Measurements from ENCODE around the gene KCNK1. TPM values are rescaled to one million over a fixed set of nuclear protein-coding genes. Genes with fewer than 3 reads are reported as not detected.
"Not testable (repeated sequence)": the region's sequence is repeated elsewhere in the genome, so short reads cannot be mapped to it uniquely, and the experiment has no call there.

Gene KCNK1
- total and polyA plus RNA-seq, 12 donors, result 0.83 to 9.7 (median 3.7) TPM

GRCh38 chr1:233609926-233610325, 4.0 kb upstream of the KCNK1 start:
- no peaks in the 10 kb centered on the region for H3K27me3 ChIP-seq
- WGBS, 4 donors, result 80 to 83% (median 82%) methylated on average over 4 of the region's 4 CpGs
- no peaks in the 10 kb centered on the region for H3K9me3 ChIP-seq (replicated peaks in 1 of 3)
- no peak for DNase-seq
- TF ChIP-seq POLR2A (IDR thresholded peaks at IDR 0.05), result no peak
- no peak for TF ChIP-seq CTCF (IDR thresholded peaks at IDR 0.05)
- no peak overlapping the region for H3K4me3 ChIP-seq
- intact Hi-C loops (cut with DNase I), result no loop called here
- H3K27ac ChIP-seq, result no peak overlapping the region
- no peaks in the 10 kb centered on the region for H3K36me3 ChIP-seq (replicated peaks in 1 of 2)
- H3K4me1 ChIP-seq (replicated peaks in 1 of 2), result peaks cover 0 to 5% of the 10 kb centered on the region in 2 donors

GRCh38 chr1:233610628-233611027, 3.3 kb upstream of the KCNK1 start:
- Histone ChIP-seq H3K36me3 (replicated peaks in 1 of 2) (no peaks in the 10 kb centered on the region), H3K9me3 (replicated peaks in 1 of 3) (no peaks in the 10 kb centered on the region), H3K4me1 (replicated peaks in 1 of 2) (peaks cover 0 to 5% of the 10 kb centered on the region in 2 donors), H3K27ac (no peak overlapping the region), H3K27me3 (no peaks in the 10 kb centered on the region), H3K4me3 (no peak overlapping the region)
- no peak for DNase-seq
- intact Hi-C loops (cut with DNase I), result no loop called here
- 83 to 100% (median 94%) methylated on average over 2 of the region's 2 CpGs for WGBS, 4 donors
- no peak for TF ChIP-seq POLR2A (IDR thresholded peaks at IDR 0.05)
- TF ChIP-seq CTCF (IDR thresholded peaks at IDR 0.05), result no peak

- H3K27me3 ChIP-seq; H3K36me3 ChIP-seq (replicated peaks in 1 of 2); H3K4me3 ChIP-seq; H3K9me3 ChIP-seq (replicated peaks in 1 of 3); DNase-seq; intact Hi-C loops (cut with DNase I); H3K27ac ChIP-seq; H3K4me1 ChIP-seq (replicated peaks in 1 of 2): not testable (repeated sequence)
- WGBS, 4 donors, result 67 to 84% (median 70%) methylated on average over 5 of the region's 5 CpGs
Measured at GRCh38 chr1:233611363-233611762, 2.5 kb upstream of the KCNK1 start.

GRCh38 chr1:233614173-233614742, 352 bp downstream of the KCNK1 start:
- WGBS, 4 donors, result 0 to 4% (median 2%) methylated on average over 12 to 43 of the region's 43 CpGs
- H3K4me3 ChIP-seq, result peak overlapping the region in 2 of 4 donors; percentile 2 to 66
- no peaks in the 10 kb centered on the region for H3K27me3 ChIP-seq
- no peaks in the 10 kb centered on the region for H3K9me3 ChIP-seq (replicated peaks in 1 of 3)
- H3K4me1 ChIP-seq (replicated peaks in 1 of 2), result no peaks in the 10 kb centered on the region
- TF ChIP-seq CTCF (IDR thresholded peaks at IDR 0.05) (no peak), POLR2A (IDR thresholded peaks at IDR 0.05) (no peak)
- H3K27ac ChIP-seq, result peak overlapping the region in 2 of 5 donors; percentile 79 to 86
- DNase-seq, result peak in 6 of 7 donors; percentile 24 to 61 (median 44)
- H3K36me3 ChIP-seq (replicated peaks in 1 of 2), result no peaks in the 10 kb centered on the region
- intact Hi-C loops (cut with DNase I), result no loop called here
